Body of pancreas (tissue), 4 donors: ENCODE data around the gene IMMP1L. TPM values are rescaled to one million over a fixed set of nuclear protein-coding genes. Genes with fewer than 3 reads are reported as not detected.
A peak's percentile ranks its signal among the peaks of the same experiment; 100 is the strongest.

ENCODE experiments used
- ATAC-seq: fragments of 150-250 bp; one replicate; pipeline ENCODE4 v1.9.1; 2016
- DNase-seq, 4 donors: peaks; one replicate each; pipeline ENCODE4 v3.0.0-alpha.2; 2019
- H3K27ac ChIP-seq, 4 donors: fragments of 200-600 bp; sonication (generic); 1 replicate in 3 of 4; 2 replicates in 1 of 4; pipeline versions ENCODE4 v1.5.1 to v1.6.1; 2016 to 2019; ENCODE audit warnings: mild to moderate bottlenecking in 1 of 4, mixed read lengths in 1 of 4, moderate library complexity in 1 of 4
- H3K27me3 ChIP-seq, 2 donors: fragments of 200-600 bp; sonication (generic); one replicate each; pipeline ENCODE4 v1.6.0; 2016; ENCODE audit warnings: mild to moderate bottlenecking in 1 of 2
- H3K36me3 ChIP-seq, 2 donors: fragments of 200-600 bp; sonication (generic); replicated peaks in 1 of 2; 2 replicates each; pipeline ENCODE4 v1.5.1; 2016; ENCODE audit warnings: low read depth in 2 of 2; ENCODE audit not compliant: insufficient read depth in 1 of 2
- H3K4me1 ChIP-seq: fragments of 200-600 bp; sonication (generic); one replicate; pipeline ENCODE4 v1.6.0; 2016
- H3K4me3 ChIP-seq, 2 donors: fragments of 200-600 bp; sonication (generic); 1 replicate in 1 of 2; 2 replicates in 1 of 2; pipeline ENCODE4 v1.5.1; 2016 to 2019
- H3K9me3 ChIP-seq, 3 donors: fragments of 200-600 bp; sonication (generic); 1 replicate in 2 of 3; 2 replicates in 1 of 3; pipeline ENCODE4 v1.5.1; 2016
- POLR2A ChIP-seq, 3 donors: fragments of 450-650 bp; IDR thresholded peaks; one replicate each; pipeline ENCODE4 v1.6.1; 2016; ENCODE audit warnings: antibody characterized with exemption in 3 of 3, mild to moderate bottlenecking in 2 of 3
- WGBS, 2 donors: methylation state at CpG; one replicate each; pipeline ENCODE4 v1.1.5; 2017; 5-methylcytosine and 5-hydroxymethylcytosine counted together
- intact Hi-C: fragments of 100-400 bp; cut with DNase I; formaldehyde crosslinking; loops from one replicate; pipeline ENCODE4 v1.15.1; 2023
- total RNA-seq, 2 donors: library from RNA; depleted of rRNA; stranded (reverse); fragments of >200 nt; gene quantifications; one replicate each; pipeline ENCODE4 v1.1.0, GENCODE V29; 2016
- TF ChIP-seq, protein P1 (sequence below), 7 experiments: fragments of 450-650 bp in 4 of 7; fragments of 200-600 bp in 3 of 7; sonication (generic) in 3 of 7; IDR thresholded peaks; one replicate each; pipeline ENCODE4 v1.5.1; 2016 to 2019; ENCODE audit warnings: antibody characterized with exemption in 7 of 7

Gene IMMP1L, protein sequence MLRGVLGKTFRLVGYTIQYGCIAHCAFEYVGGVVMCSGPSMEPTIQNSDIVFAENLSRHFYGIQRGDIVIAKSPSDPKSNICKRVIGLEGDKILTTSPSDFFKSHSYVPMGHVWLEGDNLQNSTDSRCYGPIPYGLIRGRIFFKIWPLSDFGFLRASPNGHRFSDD
- total RNA-seq, result 10 to 100 TPM; 11.5 to 15.3 TPM

DNA sequence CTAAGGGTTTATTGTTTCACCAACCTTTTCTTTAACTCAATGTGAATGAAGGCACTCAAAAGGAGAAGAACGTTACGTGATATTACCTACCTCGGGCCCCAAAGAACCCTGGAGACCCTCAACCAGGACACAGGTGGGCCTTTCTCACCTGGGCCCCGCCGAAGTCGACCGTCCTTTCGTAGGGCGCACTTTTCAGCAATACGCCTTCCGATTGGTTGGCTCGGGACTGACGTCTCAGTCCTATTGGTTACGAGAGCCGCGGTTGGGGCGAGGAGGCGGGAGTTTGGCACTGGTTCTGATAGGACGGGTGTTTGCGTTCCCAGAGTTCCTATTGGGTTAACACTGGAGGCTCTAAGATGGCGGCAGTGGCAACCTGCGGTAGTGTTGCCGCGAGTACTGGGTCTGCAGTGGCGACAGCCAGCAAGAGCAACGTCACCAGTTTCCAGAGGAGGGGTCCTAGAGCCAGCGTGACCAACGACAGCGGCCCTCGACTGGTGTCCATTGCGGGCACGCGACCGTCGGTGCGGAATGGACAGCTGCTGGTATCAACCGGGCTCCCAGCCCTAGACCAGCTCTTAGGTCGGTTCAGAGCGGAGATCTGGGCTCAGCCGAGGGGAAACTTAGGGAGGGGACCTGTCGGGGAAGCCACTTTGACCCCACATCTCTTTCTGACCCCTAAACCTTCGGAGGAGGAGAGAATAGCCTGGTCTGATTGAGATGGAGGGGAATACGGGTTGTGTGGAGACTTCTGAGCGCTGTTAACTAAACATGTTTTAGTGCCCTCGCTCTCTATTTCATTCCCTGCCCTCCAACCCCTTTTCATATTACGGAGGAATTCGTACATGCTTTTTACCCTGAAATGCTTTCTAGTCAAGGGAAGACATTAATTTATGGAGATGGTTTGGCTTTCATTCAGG is at the start of gene IMMP1L, which contains the start of gene ELP4:
IMMP1L (minus strand) TSS at position 194 of the 917 bp plus-strand sequence. CDS start 46,346 bp downstream, outside the sequence.
ELP4 (plus strand) TSS at position 339 of the 917 bp plus-strand sequence; CDS start at position 357, 18 bp downstream.
- TF ChIP-seq POLR2A (IDR thresholded peaks at IDR 0.05), result peak; percentile 76 to 93 (median 86)
- TF ChIP-seq, protein P1, sequence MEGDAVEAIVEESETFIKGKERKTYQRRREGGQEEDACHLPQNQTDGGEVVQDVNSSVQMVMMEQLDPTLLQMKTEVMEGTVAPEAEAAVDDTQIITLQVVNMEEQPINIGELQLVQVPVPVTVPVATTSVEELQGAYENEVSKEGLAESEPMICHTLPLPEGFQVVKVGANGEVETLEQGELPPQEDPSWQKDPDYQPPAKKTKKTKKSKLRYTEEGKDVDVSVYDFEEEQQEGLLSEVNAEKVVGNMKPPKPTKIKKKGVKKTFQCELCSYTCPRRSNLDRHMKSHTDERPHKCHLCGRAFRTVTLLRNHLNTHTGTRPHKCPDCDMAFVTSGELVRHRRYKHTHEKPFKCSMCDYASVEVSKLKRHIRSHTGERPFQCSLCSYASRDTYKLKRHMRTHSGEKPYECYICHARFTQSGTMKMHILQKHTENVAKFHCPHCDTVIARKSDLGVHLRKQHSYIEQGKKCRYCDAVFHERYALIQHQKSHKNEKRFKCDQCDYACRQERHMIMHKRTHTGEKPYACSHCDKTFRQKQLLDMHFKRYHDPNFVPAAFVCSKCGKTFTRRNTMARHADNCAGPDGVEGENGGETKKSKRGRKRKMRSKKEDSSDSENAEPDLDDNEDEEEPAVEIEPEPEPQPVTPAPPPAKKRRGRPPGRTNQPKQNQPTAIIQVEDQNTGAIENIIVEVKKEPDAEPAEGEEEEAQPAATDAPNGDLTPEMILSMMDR (IDR thresholded peaks at IDR 0.05), result no peak
- WGBS, 2 donors, result 0 to 1% methylated on average over 32 to 47 of the region's 47 CpGs
- no peaks in the 10 kb centered on the region for H3K27me3 ChIP-seq
- DNase-seq (peak; percentile 97), ATAC-seq (peak; percentile 100)
- intact Hi-C loops, result no loop called here
- H3K4me1 ChIP-seq, result peaks cover 32% of the 10 kb centered on the region
- H3K9me3 ChIP-seq, result no peaks in the 10 kb centered on the region
- no peaks in the 10 kb centered on the region for H3K36me3 ChIP-seq
- peak within 1 kb of the TSS; percentile 57 to 77 for H3K4me3 ChIP-seq
- H3K27ac ChIP-seq, result peak within 1 kb of the TSS; percentile 68 to 88 (median 76)

- Histone ChIP-seq H3K36me3 (no peaks in the 10 kb centered on the region), H3K27ac (no peak overlapping the region), H3K4me1 (peaks cover 7% of the 10 kb centered on the region), H3K4me3 (no peak overlapping the region), H3K27me3 (no peaks in the 10 kb centered on the region), H3K9me3 (no peaks in the 10 kb centered on the region)
- WGBS, 2 donors, result 37 to 57% methylated on average over 2 of the region's 2 CpGs
- TF ChIP-seq, protein P1 (IDR thresholded peaks at IDR 0.05), result no peak
- no peak for TF ChIP-seq POLR2A (IDR thresholded peaks at IDR 0.05)
- DNase-seq, result no peak
- intact Hi-C loops, result no loop called here
- no peak for ATAC-seq
These were observed 48.6 kb upstream of the IMMP1L start for GRCh38 chr11:31558001-31558400.

DNA sequence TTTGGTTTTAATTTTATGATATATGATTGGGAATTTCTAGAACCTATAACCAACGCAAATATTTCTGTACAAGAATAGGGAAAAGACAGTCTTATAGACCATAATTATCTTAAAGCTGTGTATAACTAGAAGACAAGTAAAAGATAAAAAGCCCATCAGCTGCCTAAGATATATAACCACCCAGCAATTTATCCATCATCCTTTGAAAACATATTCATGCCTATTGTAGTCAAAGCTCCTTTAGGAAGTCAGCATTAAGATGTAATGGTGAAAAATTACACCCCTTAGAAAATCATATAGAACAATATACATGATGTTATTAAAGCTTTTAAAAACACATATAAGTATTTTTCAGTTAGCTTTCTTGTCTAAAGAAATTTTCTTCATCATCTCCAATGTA is 46.5 kb upstream of the IMMP1L start:
- H3K9me3 ChIP-seq, result no peaks in the 10 kb centered on the region
- 88 to 94% methylated on average over 1 of the region's 1 CpG for WGBS, 2 donors
- peaks cover 7% of the 10 kb centered on the region for H3K4me1 ChIP-seq
- no peak for DNase-seq
- no peak for ATAC-seq
- H3K27ac ChIP-seq, result no peak overlapping the region
- no peak for TF ChIP-seq POLR2A (IDR thresholded peaks at IDR 0.05)
- no peaks in the 10 kb centered on the region for H3K27me3 ChIP-seq
- no peaks in the 10 kb centered on the region for H3K36me3 ChIP-seq
- intact Hi-C loops, result no loop called here
- H3K4me3 ChIP-seq, result no peak overlapping the region

DNA sequence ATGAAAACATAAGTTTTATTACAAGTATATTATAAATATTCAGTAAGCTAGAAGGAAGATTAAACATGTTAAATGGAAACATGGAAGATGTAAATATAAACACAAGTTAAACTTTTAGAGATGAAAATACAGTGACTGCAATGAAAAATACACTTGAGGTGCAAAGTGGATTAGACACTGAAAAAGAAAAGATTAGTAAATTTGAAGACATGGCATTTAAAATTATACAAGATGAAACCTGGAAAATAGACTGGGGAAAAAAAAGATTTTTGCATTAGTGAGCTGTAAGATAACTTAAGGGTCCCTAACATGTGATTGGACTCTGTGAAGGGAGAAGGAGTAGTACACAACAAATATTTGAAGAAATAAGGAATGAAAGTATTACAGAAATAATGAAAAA is 33.4 kb upstream of the IMMP1L start:
- TF ChIP-seq, protein P1 (IDR thresholded peaks at IDR 0.05), result no peak
- TF ChIP-seq POLR2A (IDR thresholded peaks at IDR 0.05), result no peak
- H3K27me3 ChIP-seq, result no peaks in the 10 kb centered on the region
- H3K4me1 ChIP-seq, result no peaks in the 10 kb centered on the region
- no peak overlapping the region for H3K4me3 ChIP-seq
- ATAC-seq (no peak), DNase-seq (no peak)
- no peaks in the 10 kb centered on the region for H3K9me3 ChIP-seq
- H3K27ac ChIP-seq, result no peak overlapping the region
- intact Hi-C loops, result no loop called here
- H3K36me3 ChIP-seq, result peaks cover 0 to 2% of the 10 kb centered on the region in 2 donors

- WGBS, 2 donors, result 92 to 95% methylated on average over 4 of the region's 4 CpGs
- Histone ChIP-seq H3K9me3 (no peaks in the 10 kb centered on the region), H3K4me1 (peaks cover 4% of the 10 kb centered on the region), H3K36me3 (no peaks in the 10 kb centered on the region), H3K27ac (no peak overlapping the region), H3K4me3 (no peak overlapping the region), H3K27me3 (no peaks in the 10 kb centered on the region)
- ATAC-seq (no peak), DNase-seq (no peak)
- intact Hi-C loops, result no loop called here
- no peak for TF ChIP-seq POLR2A (IDR thresholded peaks at IDR 0.05)
- TF ChIP-seq, protein P1 (IDR thresholded peaks at IDR 0.05), result no peak
These were observed 26.1 kb upstream of the IMMP1L start for GRCh38 chr11:31535479-31535878.
